ENCODE measurements around the gene KLHDC8A.
"Not testable (repeated sequence)": the region's sequence is repeated elsewhere in the genome, so short reads cannot be mapped to it uniquely, and the experiment has no call there.

Gene KLHDC8A

GRCh38 chr1:205356440-205357139 is at the start of gene KLHDC8A:
KLHDC8A (minus strand) TSS chr1:205356922; CDS start chr1:205343604, 13,318 bp downstream.
- Histone ChIP-seq H3K4me1 (ENCODE audit: control insufficient read depth, low read depth, low read length) (peaks cover 34% of the 10 kb centered on the region), H3K27me3 (ENCODE audit: control insufficient read depth, insufficient read depth, low read length) (no peaks in the 10 kb centered on the region), H3K9me3 (ENCODE audit: control insufficient read depth, low read depth, low read length) (no peaks in the 10 kb centered on the region), H3K9ac (ENCODE audit: low read length) (peak within 1 kb of the TSS; percentile 5), H3K4me3 (ENCODE audit: low read length) (no peak within 1 kb of the TSS), H3K36me3 (ENCODE audit: control insufficient read depth, low read depth, low read length) (no peaks in the 10 kb centered on the region), H3K27ac (ENCODE audit: low read length) (no peak within 1 kb of the TSS)

GRCh38 chr1:205406252-205406651 is 49.5 kb upstream of the KLHDC8A start:
- not testable (repeated sequence) for H3K9me3 ChIP-seq (ENCODE audit: control insufficient read depth, low read depth, low read length); H3K36me3 ChIP-seq (ENCODE audit: control insufficient read depth, low read depth, low read length); H3K9ac ChIP-seq (ENCODE audit: low read length); H3K27ac ChIP-seq (ENCODE audit: low read length); H3K4me1 ChIP-seq (ENCODE audit: control insufficient read depth, low read depth, low read length); H3K4me3 ChIP-seq (ENCODE audit: low read length); H3K27me3 ChIP-seq (ENCODE audit: control insufficient read depth, insufficient read depth, low read length)

GRCh38 chr1:205404484-205404883 is 47.8 kb upstream of the KLHDC8A start:
- not testable (repeated sequence) for H3K27ac ChIP-seq (ENCODE audit: low read length); H3K4me1 ChIP-seq (ENCODE audit: control insufficient read depth, low read depth, low read length); H3K4me3 ChIP-seq (ENCODE audit: low read length); H3K9me3 ChIP-seq (ENCODE audit: control insufficient read depth, low read depth, low read length); H3K27me3 ChIP-seq (ENCODE audit: control insufficient read depth, insufficient read depth, low read length); H3K36me3 ChIP-seq (ENCODE audit: control insufficient read depth, low read depth, low read length); H3K9ac ChIP-seq (ENCODE audit: low read length)

GRCh38 chr1:205398586-205398985 is 41.9 kb upstream of the KLHDC8A start:
- Histone ChIP-seq H3K36me3 (ENCODE audit: control insufficient read depth, low read depth, low read length) (no peaks in the 10 kb centered on the region), H3K4me1 (ENCODE audit: control insufficient read depth, low read depth, low read length) (no peaks in the 10 kb centered on the region), H3K27me3 (ENCODE audit: control insufficient read depth, insufficient read depth, low read length) (no peaks in the 10 kb centered on the region), H3K27ac (ENCODE audit: low read length) (no peak overlapping the region), H3K4me3 (ENCODE audit: low read length) (no peak overlapping the region), H3K9me3 (ENCODE audit: control insufficient read depth, low read depth, low read length) (no peaks in the 10 kb centered on the region), H3K9ac (ENCODE audit: low read length) (no peak overlapping the region)

GRCh38 chr1:205396967-205397616 is 40.4 kb upstream of the KLHDC8A start:
- H3K27ac ChIP-seq (ENCODE audit: low read length) = no peak overlapping the region
- no peaks in the 10 kb centered on the region for H3K9me3 ChIP-seq (ENCODE audit: control insufficient read depth, low read depth, low read length)
- H3K27me3 ChIP-seq (ENCODE audit: control insufficient read depth, insufficient read depth, low read length) = no peaks in the 10 kb centered on the region
- no peak overlapping the region for H3K9ac ChIP-seq (ENCODE audit: low read length)
- H3K4me3 ChIP-seq (ENCODE audit: low read length) = no peak overlapping the region
- H3K4me1 ChIP-seq (ENCODE audit: control insufficient read depth, low read depth, low read length) = no peaks in the 10 kb centered on the region
- H3K36me3 ChIP-seq (ENCODE audit: control insufficient read depth, low read depth, low read length) = no peaks in the 10 kb centered on the region

GRCh38 chr1:205395616-205396015 is 38.9 kb upstream of the KLHDC8A start:
- no peak overlapping the region for H3K9ac ChIP-seq (ENCODE audit: low read length)
- no peaks in the 10 kb centered on the region for H3K4me1 ChIP-seq (ENCODE audit: control insufficient read depth, low read depth, low read length)
- no peak overlapping the region for H3K4me3 ChIP-seq (ENCODE audit: low read length)
- no peaks in the 10 kb centered on the region for H3K9me3 ChIP-seq (ENCODE audit: control insufficient read depth, low read depth, low read length)
- H3K27me3 ChIP-seq (ENCODE audit: control insufficient read depth, insufficient read depth, low read length) = no peaks in the 10 kb centered on the region
- H3K36me3 ChIP-seq (ENCODE audit: control insufficient read depth, low read depth, low read length) = no peaks in the 10 kb centered on the region
- no peak overlapping the region for H3K27ac ChIP-seq (ENCODE audit: low read length)

GRCh38 chr1:205392650-205393049 is 35.9 kb upstream of the KLHDC8A start:
- no peaks in the 10 kb centered on the region for H3K36me3 ChIP-seq (ENCODE audit: control insufficient read depth, low read depth, low read length)
- H3K9me3 ChIP-seq (ENCODE audit: control insufficient read depth, low read depth, low read length) = no peaks in the 10 kb centered on the region
- H3K27ac ChIP-seq (ENCODE audit: low read length) = no peak overlapping the region
- no peaks in the 10 kb centered on the region for H3K27me3 ChIP-seq (ENCODE audit: control insufficient read depth, insufficient read depth, low read length)
- H3K4me1 ChIP-seq (ENCODE audit: control insufficient read depth, low read depth, low read length) = no peaks in the 10 kb centered on the region
- no peak overlapping the region for H3K9ac ChIP-seq (ENCODE audit: low read length)
- no peak overlapping the region for H3K4me3 ChIP-seq (ENCODE audit: low read length)

- Histone ChIP-seq H3K36me3 (ENCODE audit: control insufficient read depth, low read depth, low read length) (no peaks in the 10 kb centered on the region), H3K9ac (ENCODE audit: low read length) (no peak overlapping the region), H3K9me3 (ENCODE audit: control insufficient read depth, low read depth, low read length) (no peaks in the 10 kb centered on the region), H3K27ac (ENCODE audit: low read length) (no peak overlapping the region), H3K4me1 (ENCODE audit: control insufficient read depth, low read depth, low read length) (no peaks in the 10 kb centered on the region), H3K27me3 (ENCODE audit: control insufficient read depth, insufficient read depth, low read length) (no peaks in the 10 kb centered on the region), H3K4me3 (ENCODE audit: low read length) (no peak overlapping the region)
Measured at GRCh38 chr1:205391386-205391785, 34.7 kb upstream of the KLHDC8A start.

GRCh38 chr1:205387845-205388244 is 31.1 kb upstream of the KLHDC8A start:
- H3K4me1 ChIP-seq (ENCODE audit: control insufficient read depth, low read depth, low read length) = no peaks in the 10 kb centered on the region
- H3K9ac ChIP-seq (ENCODE audit: low read length) = no peak overlapping the region
- no peaks in the 10 kb centered on the region for H3K27me3 ChIP-seq (ENCODE audit: control insufficient read depth, insufficient read depth, low read length)
- H3K27ac ChIP-seq (ENCODE audit: low read length) = no peak overlapping the region
- H3K4me3 ChIP-seq (ENCODE audit: low read length) = no peak overlapping the region
- H3K36me3 ChIP-seq (ENCODE audit: control insufficient read depth, low read depth, low read length) = no peaks in the 10 kb centered on the region
- no peaks in the 10 kb centered on the region for H3K9me3 ChIP-seq (ENCODE audit: control insufficient read depth, low read depth, low read length)

GRCh38 chr1:205382990-205383389 is 26.3 kb upstream of the KLHDC8A start:
- H3K9ac ChIP-seq (ENCODE audit: low read length); H3K27ac ChIP-seq (ENCODE audit: low read length); H3K9me3 ChIP-seq (ENCODE audit: control insufficient read depth, low read depth, low read length); H3K4me3 ChIP-seq (ENCODE audit: low read length); H3K4me1 ChIP-seq (ENCODE audit: control insufficient read depth, low read depth, low read length); H3K36me3 ChIP-seq (ENCODE audit: control insufficient read depth, low read depth, low read length); H3K27me3 ChIP-seq (ENCODE audit: control insufficient read depth, insufficient read depth, low read length): not testable (repeated sequence)

GRCh38 chr1:205382561-205382960 is 25.8 kb upstream of the KLHDC8A start:
- Histone ChIP-seq H3K4me1 (ENCODE audit: control insufficient read depth, low read depth, low read length) (no peaks in the 10 kb centered on the region), H3K4me3 (ENCODE audit: low read length) (no peak overlapping the region), H3K36me3 (ENCODE audit: control insufficient read depth, low read depth, low read length) (no peaks in the 10 kb centered on the region), H3K9ac (ENCODE audit: low read length) (no peak overlapping the region), H3K9me3 (ENCODE audit: control insufficient read depth, low read depth, low read length) (no peaks in the 10 kb centered on the region), H3K27ac (ENCODE audit: low read length) (no peak overlapping the region), H3K27me3 (ENCODE audit: control insufficient read depth, insufficient read depth, low read length) (no peaks in the 10 kb centered on the region)

GRCh38 chr1:205381305-205381704 is 24.6 kb upstream of the KLHDC8A start:
- H3K4me3 ChIP-seq (ENCODE audit: low read length) = no peak overlapping the region
- no peaks in the 10 kb centered on the region for H3K27me3 ChIP-seq (ENCODE audit: control insufficient read depth, insufficient read depth, low read length)
- no peak overlapping the region for H3K9ac ChIP-seq (ENCODE audit: low read length)
- peaks cover 2% of the 10 kb centered on the region for H3K4me1 ChIP-seq (ENCODE audit: control insufficient read depth, low read depth, low read length)
- no peak overlapping the region for H3K27ac ChIP-seq (ENCODE audit: low read length)
- H3K36me3 ChIP-seq (ENCODE audit: control insufficient read depth, low read depth, low read length) = no peaks in the 10 kb centered on the region
- no peaks in the 10 kb centered on the region for H3K9me3 ChIP-seq (ENCODE audit: control insufficient read depth, low read depth, low read length)

All from iPS-18a (cell line).